Measurements from ENCODE around the gene ELOVL3.

Gene ELOVL3

DNA sequence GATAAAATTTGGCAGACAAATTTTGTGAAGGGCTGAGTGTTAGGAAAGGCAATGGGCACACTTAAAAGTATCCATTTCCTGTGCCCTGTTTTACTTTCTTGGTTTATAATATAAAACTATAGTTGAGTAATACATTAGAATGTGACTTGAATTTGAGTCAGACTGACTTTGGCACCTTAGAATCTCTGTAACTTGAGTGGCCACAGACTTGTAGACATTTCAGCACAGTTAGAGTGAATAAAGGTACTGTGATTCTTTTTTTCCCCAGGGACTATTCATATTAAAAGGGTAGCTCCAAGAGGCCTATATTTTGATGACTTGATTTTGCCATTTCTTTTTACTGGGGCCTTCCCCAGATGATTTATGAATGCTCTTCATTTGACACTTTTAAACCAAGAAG, 41.6 kb downstream of the ELOVL3 start:
- Histone ChIP-seq H3K27me3 (ENCODE audit: insufficient read depth, low read depth) (no peaks in the 10 kb centered on the region), H3K4me2 (no peak overlapping the region), H3K79me2 (ENCODE audit: insufficient read depth, low read depth) (peaks cover 44% of the 10 kb centered on the region), H2AFZ (ENCODE audit: low read depth) (no peak overlapping the region), H3K9ac (no peak overlapping the region), H4K20me1 (ENCODE audit: insufficient read depth) (peaks cover 9% of the 10 kb centered on the region; the same call in 1 of the 2 replicates), H3K27ac (peak overlapping the region; percentile 7; the same call in 1 of the 2 replicates), H3K4me1 (ENCODE audit: low read depth, poor library complexity, severe bottlenecking) (peaks cover 30% of the 10 kb centered on the region), H3K36me3 (ENCODE audit: insufficient read depth) (no peaks in the 10 kb centered on the region), H3K4me3 (IDR thresholded peaks at IDR 0.05; ENCODE audit: insufficient read depth, low read depth, low read length) (no peak overlapping the region)
- TF ChIP-seq, protein P1, sequence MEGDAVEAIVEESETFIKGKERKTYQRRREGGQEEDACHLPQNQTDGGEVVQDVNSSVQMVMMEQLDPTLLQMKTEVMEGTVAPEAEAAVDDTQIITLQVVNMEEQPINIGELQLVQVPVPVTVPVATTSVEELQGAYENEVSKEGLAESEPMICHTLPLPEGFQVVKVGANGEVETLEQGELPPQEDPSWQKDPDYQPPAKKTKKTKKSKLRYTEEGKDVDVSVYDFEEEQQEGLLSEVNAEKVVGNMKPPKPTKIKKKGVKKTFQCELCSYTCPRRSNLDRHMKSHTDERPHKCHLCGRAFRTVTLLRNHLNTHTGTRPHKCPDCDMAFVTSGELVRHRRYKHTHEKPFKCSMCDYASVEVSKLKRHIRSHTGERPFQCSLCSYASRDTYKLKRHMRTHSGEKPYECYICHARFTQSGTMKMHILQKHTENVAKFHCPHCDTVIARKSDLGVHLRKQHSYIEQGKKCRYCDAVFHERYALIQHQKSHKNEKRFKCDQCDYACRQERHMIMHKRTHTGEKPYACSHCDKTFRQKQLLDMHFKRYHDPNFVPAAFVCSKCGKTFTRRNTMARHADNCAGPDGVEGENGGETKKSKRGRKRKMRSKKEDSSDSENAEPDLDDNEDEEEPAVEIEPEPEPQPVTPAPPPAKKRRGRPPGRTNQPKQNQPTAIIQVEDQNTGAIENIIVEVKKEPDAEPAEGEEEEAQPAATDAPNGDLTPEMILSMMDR (conservative IDR thresholded peaks at IDR 0.05; ENCODE audit: low read depth, low read length), result no peak

DNA sequence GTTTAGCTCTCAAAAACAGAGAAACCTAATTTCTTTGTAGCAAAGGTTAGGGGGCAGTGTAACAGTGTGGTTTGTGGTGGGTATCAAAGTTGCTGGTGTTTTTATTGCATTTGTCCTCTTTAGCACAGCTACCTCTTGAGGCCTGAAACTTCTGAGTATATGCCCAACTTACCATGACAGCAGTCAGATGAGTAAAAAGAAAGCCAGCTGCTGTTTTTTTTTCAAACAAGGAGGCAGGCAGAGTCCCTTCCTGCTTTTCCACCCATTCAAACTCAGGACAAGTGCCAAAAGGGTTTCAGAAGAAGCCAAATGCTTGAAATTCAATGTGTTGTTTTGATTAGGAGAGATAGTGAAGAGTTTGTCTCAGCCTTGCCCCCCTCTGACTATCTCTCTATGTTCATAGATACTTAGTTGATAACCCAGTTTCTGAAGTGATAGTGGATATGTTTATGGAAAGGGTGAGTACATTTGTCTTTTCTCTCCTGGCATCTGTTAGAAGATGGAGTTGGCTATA, 42.3 kb downstream of the ELOVL3 start:
- H3K4me3 ChIP-seq (IDR thresholded peaks at IDR 0.05; ENCODE audit: insufficient read depth, low read depth, low read length), result no peak overlapping the region
- no peaks in the 10 kb centered on the region for H3K27me3 ChIP-seq (ENCODE audit: insufficient read depth, low read depth)
- H4K20me1 ChIP-seq (ENCODE audit: insufficient read depth), result peaks cover 9% of the 10 kb centered on the region; the same call in 1 of the 2 replicates
- peaks cover 47% of the 10 kb centered on the region for H3K79me2 ChIP-seq (ENCODE audit: insufficient read depth, low read depth)
- H3K27ac ChIP-seq, result peak overlapping the region; percentile 7; the same call in 1 of the 2 replicates
- H3K36me3 ChIP-seq (ENCODE audit: insufficient read depth), result no peaks in the 10 kb centered on the region
- H3K9ac ChIP-seq, result no peak overlapping the region
- H3K4me2 ChIP-seq, result no peak overlapping the region
- peaks cover 30% of the 10 kb centered on the region for H3K4me1 ChIP-seq (ENCODE audit: low read depth, poor library complexity, severe bottlenecking)
- TF ChIP-seq, protein P1 (conservative IDR thresholded peaks at IDR 0.05; ENCODE audit: low read depth, low read length), result no peak
- H2AFZ ChIP-seq (ENCODE audit: low read depth), result no peak overlapping the region

DNA sequence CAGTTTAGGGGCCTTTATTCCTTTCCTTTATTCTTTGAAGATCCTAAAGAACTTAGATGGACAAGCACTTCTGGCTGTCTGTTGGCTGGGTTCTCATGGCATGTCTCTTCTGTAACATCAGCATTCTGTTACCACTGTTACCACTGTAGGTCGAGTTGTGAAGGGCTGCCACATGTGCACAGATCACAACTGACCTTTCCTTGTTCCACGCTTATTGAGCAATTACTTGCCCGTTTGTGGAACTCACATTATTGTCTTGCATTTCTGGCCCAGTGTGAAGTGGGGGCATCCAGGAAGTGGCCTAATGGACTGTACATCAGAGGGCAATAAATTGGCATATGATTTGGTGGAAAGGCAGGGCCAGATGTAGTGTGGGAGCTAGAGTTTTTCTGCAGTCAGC, 42.9 kb downstream of the ELOVL3 start:
- Histone ChIP-seq H3K27me3 (ENCODE audit: insufficient read depth, low read depth) (no peaks in the 10 kb centered on the region), H3K36me3 (ENCODE audit: insufficient read depth) (no peaks in the 10 kb centered on the region), H3K4me3 (IDR thresholded peaks at IDR 0.05; ENCODE audit: insufficient read depth, low read depth, low read length) (no peak overlapping the region), H3K79me2 (ENCODE audit: insufficient read depth, low read depth) (peaks cover 53% of the 10 kb centered on the region), H3K9ac (no peak overlapping the region), H3K27ac (no peak overlapping the region; the same call in 1 of the 2 replicates), H3K4me1 (ENCODE audit: low read depth, poor library complexity, severe bottlenecking) (peaks cover 30% of the 10 kb centered on the region), H2AFZ (ENCODE audit: low read depth) (no peak overlapping the region), H4K20me1 (ENCODE audit: insufficient read depth) (peaks cover 13% of the 10 kb centered on the region; the same call in 1 of the 2 replicates), H3K4me2 (no peak overlapping the region)
- TF ChIP-seq, protein P1 (conservative IDR thresholded peaks at IDR 0.05; ENCODE audit: low read depth, low read length), result no peak

DNA sequence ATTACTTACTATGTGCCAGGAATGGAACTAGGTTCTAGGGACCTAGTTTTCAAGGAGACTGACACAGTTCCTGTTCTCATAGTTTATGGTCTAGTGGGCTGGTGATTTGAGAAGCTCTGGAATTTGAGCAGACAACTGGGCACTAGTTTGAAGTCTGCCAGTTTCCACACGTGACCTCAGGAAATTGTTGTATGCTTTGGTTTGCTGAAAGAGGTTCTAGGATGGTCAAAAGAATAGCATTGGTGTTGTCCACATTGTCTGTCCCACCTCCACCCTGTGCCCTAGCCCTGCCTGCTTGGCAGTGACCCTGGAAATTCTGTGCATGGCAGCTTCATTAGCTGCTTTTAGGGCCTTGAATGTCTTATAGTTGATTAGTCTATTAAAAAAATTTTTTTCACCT, 48.0 kb downstream of the ELOVL3 start:
- TF ChIP-seq, protein P1 (conservative IDR thresholded peaks at IDR 0.05; ENCODE audit: low read depth, low read length), result no peak
- peaks cover 65% of the 10 kb centered on the region for H3K79me2 ChIP-seq (ENCODE audit: insufficient read depth, low read depth)

More for the DNA sequence above, 48.0 kb downstream of the ELOVL3 start:
- Histone ChIP-seq H3K36me3 (ENCODE audit: insufficient read depth) (peaks cover 6% of the 10 kb centered on the region; the same call in 1 of the 2 replicates), H3K4me1 (ENCODE audit: low read depth, poor library complexity, severe bottlenecking) (peaks cover 2% of the 10 kb centered on the region), H3K27me3 (ENCODE audit: insufficient read depth, low read depth) (no peaks in the 10 kb centered on the region), H2AFZ (ENCODE audit: low read depth) (no peak overlapping the region), H3K27ac (no peak overlapping the region), H3K4me2 (no peak overlapping the region), H4K20me1 (ENCODE audit: insufficient read depth) (peaks cover 11% of the 10 kb centered on the region; the same call in 1 of the 2 replicates), H3K4me3 (IDR thresholded peaks at IDR 0.05; ENCODE audit: insufficient read depth, low read depth, low read length) (no peak overlapping the region), H3K9ac (no peak overlapping the region)
